Activated T-cell treated with anti-CD3 and anti-CD28 coated beads for 48 hours (primary cell): ENCODE data around the gene MOB1A.
"Not testable (repeated sequence)": the region's sequence is repeated elsewhere in the genome, so short reads cannot be mapped to it uniquely, and the experiment has no call there.

Experiments used
- DNase-seq: peaks from one replicate; pipeline ENCODE4 v3.0.0-alpha.2; 2020; ENCODE audit warnings: low read depth

MOB1A gene

DNA sequence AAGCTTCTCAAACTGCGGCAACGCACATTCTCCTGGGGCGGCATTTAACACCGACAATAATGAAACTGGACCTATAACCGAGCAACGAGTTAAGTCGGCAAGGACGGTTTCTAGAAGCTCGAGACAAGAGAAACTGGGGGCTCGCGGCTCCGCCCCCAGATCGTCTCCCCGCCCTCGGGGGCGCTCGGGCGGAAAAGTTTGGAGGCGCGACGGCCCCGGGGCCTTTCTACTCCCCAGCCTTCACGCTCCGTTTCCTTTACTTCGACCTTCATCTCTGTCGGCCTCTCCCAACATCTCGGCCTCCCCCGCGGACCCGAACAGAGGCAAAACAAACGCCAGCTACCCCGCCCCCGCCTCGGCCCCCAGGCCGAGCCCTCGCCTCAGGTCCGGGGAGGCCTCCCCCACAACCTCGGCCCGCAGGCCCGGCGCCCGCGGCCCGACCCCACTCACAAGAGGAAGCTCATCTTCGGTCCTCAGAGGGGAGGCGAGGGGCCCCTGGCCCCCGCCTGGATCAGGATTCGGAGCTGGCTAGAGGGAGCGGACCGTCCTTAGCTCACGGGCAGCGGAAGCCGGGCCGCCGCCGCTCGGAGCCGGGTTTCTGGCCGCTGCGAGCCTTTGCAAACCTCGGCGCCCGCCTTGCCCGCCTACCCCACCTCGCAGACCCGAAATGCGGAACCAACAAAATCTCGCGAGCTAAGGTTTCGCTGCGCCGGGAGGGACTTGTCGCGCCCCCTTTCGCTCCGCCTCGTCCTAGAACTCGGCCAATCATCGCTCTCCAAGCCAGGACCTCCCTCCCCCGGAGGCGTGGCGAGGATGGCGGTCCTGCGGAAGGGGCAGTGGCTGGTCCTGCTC lies at the start of gene MOB1A:
Gene MOB1A, minus strand, starts transcription at position 669 of the 852 bp plus-strand sequence. Its CDS starts 205 bp downstream, at position 464.
- peak; percentile 98 for DNase-seq

GRCh38 chr2:74227646-74228045 lies 49.0 kb upstream of the MOB1A start:
- DNase-seq, result no peak

GRCh38 chr2:74226648-74227213 lies 48.1 kb upstream of the MOB1A start:
- no peak for DNase-seq

GRCh38 chr2:74225698-74226459 lies 47.2 kb upstream of the MOB1A start:
- DNase-seq, result no peak

DNA sequence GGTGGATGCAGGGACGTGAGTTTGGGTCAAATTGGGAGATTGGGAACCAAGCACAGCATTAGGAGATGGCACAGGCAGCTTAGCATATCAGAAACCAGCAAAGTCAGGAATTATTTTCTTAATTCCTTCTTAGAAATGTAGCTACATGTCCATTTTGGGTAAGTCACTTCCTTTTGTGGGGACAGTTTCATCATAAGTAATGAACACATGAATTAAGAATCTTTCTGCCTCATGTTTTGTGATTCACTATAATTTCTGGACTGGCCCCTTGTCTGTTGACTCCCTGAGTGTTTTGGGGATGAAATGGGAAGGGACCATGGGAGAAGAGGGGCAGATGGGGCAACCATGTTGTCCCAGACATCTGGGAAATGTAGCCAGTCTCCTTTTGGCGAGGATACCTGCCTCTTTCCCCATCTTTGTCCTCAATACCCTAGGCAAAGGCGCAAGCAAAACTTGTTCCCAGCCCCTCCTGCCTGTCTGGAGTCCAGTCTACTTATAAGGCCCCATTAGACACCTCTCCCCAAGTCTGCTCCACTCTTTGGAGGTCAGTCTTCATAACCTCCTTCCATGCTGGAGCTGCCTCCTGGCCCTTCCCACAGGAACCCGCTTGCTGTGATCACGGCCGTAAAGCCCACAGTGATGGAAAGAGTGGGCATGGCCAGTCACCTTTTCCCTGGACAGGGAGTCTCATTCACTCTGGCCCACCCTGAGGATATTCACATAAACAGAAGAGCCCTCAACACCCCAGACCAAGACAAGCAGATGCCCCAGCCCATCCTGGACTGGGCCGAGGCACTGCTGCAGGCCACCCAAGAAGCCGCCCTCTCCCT lies 45.5 kb upstream of the MOB1A start:
- no peak for DNase-seq

GRCh38 chr2:74222300-74222650 lies 43.6 kb upstream of the MOB1A start:
- no peak for DNase-seq

DNA sequence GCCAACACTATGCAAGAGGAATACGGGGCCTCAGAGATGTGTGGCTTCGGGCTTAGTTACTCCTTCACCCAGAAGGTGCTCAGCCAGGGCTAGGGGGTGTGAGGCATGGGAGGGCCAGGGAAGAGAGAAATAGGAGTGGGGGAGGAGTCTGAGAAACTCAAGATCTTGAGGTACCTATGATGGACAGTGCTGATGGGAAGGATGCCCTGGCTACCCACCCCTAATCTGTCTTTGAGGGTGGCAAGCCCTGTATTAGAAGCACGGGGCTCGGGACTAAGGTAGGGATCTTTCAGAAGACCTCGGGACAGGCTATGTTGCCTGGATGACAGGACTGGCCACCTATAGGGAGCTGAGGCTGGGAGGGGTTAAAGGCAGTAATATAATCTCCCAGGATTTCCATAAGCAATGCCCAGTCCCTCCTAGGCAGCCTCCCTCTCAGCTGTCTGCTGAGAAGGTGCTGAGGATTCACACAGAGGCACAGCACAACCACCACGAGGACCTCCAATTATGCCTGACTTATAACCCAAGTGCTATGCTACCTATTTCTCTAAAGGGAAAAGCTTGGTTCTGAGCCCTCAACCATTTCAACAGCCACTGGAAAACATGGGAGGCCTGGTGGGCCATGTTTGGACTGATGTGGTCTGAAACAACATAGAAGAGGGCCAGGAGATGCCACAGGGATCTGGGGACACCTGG lies 43.1 kb upstream of the MOB1A start:
- DNase-seq, result no peak

- DNase-seq, result no peak
These were observed 42.4 kb upstream of the MOB1A start for GRCh38 chr2:74221091-74221490.

GRCh38 chr2:74219846-74220486 lies 41.3 kb upstream of the MOB1A start:
- DNase-seq, result no peak

GRCh38 chr2:74216642-74217041 lies 38.0 kb upstream of the MOB1A start:
- no peak for DNase-seq

DNA sequence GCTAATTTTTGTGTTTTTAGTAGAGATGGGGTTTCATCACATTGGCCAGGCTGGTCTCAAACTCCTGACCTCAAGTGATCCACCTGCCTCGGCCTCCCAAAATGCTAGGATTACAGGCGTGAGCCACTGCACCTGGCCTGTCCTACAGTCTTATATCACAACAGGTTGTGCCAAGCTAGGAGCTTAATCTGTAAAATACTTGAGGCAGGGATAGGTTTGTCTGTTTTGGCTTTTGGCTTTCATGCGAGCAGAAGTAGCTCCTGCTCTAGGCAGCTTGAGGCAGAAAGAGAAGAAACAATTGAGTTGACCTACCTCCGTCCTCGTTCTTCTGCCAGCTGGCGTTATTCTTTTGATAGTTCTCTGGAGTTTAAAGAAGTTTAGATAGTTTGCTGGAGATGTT lies 37.1 kb upstream of the MOB1A start:
- not testable (repeated sequence) for DNase-seq

DNA sequence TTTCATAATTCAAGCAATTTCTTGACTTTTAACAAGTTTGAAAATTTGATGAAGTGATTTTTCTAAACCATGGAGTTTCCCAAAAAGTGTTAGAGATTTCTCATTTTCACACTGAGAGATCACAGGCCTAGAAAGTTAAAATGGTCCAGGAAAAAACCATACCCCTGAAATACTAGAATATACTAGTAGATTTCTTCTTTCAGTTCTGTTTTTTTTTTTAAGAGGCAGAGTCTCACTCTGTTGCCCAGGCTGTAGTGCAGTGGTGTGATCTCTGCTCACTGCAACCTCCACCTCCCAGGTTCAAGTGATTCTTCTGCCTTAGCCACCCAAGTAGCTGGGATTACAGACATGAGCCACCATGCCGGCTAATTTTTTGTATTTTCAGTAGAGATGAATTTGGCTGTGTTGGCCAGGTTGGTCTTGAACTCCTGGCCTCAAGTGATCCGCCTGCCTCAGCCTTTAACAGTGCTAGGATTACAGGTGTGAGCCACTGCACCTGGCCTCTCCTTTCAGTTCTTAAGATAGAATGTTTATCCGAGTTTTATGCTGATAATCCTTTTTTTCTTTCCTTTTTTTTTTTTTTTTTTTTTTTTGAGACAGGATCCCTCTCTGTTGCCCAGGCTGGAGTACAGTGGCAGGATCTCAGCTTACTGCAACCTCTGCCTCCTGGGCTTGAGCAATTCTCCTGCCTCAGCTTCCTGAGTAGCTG lies 34.2 kb upstream of the MOB1A start:
- no peak for DNase-seq

DNA sequence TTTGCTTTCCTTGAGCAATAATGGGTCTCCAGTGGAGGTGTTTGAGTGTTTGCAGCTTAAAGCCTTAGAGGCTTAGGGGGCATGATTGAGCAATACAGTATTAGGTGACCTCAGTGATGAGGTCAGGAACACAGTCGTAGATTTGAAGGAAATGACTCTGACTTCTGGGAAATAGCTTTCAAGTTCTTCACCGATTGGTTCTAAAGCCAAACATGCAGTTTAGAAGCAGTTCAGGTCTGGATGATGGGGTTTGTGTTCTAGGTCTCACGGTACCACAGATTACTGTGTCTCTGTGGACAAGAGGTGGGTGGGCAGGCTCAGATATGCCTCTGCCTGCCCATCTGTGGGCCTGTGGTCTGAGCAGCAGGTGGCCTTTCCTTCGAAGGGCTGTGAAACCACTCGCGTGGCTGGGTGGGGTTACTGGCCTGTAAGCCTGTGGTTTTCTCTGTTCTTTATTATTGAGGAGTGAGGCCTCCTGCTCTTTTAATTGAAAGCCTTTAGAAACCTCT lies 27.6 kb upstream of the MOB1A start:
- peak; percentile 46 for DNase-seq

GRCh38 chr2:74205596-74205995 lies 26.9 kb upstream of the MOB1A start:
- peak; percentile 28 for DNase-seq

- DNase-seq, result no peak
These were observed 26.4 kb upstream of the MOB1A start for GRCh38 chr2:74205113-74205512.

DNA sequence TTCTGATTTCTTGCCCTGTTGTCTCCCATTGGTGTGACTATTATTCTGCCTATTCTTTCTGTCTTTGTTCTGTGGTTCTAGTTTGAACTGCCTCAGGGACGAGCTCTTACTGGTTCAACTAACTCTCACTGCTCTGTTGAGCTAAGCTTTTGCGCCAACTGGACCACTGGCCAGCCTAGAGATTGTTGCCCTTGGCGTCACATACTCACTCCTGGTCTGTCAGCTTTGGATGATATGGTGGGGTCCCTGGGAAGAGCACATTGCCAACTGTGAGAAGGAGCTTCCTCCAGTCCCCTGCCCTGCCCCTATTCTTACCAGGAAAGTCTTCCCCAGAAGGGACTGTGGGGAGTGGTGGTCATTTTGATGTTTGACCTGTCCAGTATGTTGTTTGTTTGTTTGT lies 25.8 kb upstream of the MOB1A start:
- no peak for DNase-seq

- DNase-seq, result no peak
These were observed 22.9 kb upstream of the MOB1A start for GRCh38 chr2:74201596-74201995.

GRCh38 chr2:74201196-74201595 lies 22.5 kb upstream of the MOB1A start:
- DNase-seq, result no peak

DNA sequence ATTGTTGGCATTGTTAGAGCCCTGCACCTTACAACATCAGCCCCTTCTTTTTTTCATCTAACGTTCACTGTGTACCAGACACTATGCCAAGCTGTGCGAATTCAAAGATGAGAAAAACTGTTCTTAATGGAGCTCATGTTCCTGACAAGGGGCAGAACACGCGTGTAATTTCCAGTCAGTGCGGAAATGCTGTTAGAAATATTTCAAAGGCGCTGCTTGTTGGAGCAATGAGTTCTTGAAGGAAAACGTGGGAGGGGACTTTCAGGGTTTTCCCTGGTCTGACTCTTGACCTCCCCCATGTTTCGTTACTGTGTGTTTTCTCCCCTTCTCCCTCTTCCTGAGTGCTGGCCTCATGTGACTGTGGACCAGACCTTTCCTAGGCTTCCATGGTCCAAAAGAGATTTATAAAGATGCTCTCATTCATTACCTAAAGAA lies 21.2 kb upstream of the MOB1A start:
- no peak for DNase-seq

GRCh38 chr2:74199275-74199701 lies 20.6 kb upstream of the MOB1A start:
- no peak for DNase-seq
